GF-D8 (cell line): ENCODE measurements around the gene LENEP.

Experiments used
- DNase-seq: peaks from one replicate; lab custom pipeline; 2025; lab: John Stamatoyannopoulos, UW

The LENEP gene

GRCh38 chr1:155011437-155012025 lies 18.1 kb downstream of the LENEP start:
- DNase-seq, result no peak

- DNase-seq, result peak; percentile 57
Observed at GRCh38 chr1:155012026-155012546, 18.7 kb downstream of the LENEP start.

DNA sequence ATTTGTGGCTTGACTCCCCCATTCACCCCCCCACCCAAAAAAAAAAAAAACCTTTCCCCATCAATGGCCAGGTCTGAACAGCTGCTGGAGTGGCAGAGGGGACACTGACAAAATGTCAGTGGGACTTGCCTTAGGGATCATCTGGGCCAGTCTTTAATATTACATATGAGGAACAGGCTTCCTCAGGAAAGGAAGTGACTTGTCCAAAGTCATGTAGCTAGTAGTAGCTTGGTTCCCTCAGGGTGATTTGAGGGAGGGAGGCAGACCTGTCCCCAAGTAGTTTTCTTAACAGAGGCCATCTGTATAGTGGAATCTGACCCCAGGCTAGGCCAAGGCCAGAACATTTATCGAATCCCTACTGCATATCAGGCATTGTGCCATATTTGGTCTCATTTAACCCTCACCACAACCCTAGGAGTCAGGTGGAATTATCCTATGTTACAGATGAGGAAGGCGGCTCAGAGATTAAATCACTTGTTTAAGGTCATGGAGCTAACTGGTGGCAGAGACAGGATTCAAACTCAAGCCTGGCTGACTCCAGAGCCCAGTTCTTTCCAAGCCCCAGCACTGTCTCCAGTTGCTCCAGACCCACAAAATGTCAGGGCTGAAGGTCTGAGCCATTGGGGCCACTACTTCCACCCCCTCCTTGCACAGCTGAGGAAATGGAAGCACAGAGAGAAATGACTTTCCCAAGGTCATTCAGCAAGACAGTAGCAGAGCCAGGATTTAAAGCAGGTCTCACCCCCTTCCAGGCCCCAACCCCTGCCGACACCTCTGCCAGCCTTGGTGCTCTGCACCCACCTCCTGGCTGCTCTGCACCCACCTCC lies 19.6 kb downstream of the LENEP start:
- DNase-seq, result peak; percentile 28

DNA sequence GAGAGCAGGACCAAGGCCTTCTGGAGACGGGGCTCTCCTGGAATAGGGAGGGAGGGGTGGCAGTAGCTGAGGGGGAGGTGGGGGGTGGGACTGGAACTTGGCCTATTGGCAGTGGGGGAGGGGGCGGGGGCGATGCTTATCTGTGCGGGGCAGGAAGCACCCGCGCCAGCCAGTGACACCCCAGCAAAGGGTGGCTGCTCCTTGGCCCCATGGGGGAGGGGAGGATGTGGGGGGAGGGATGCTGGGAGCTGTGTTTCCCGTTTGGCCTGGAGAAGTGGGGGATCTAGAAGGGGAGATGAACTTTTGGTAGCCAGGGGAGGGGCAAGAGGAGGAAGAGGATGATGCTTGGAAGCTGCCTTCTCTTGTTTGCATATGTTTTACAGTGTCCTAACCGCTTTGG lies 20.2 kb downstream of the LENEP start:
- DNase-seq, result no peak

GRCh38 chr1:155014709-155015508 lies 21.5 kb downstream of the LENEP start:
- DNase-seq, result no peak

DNA sequence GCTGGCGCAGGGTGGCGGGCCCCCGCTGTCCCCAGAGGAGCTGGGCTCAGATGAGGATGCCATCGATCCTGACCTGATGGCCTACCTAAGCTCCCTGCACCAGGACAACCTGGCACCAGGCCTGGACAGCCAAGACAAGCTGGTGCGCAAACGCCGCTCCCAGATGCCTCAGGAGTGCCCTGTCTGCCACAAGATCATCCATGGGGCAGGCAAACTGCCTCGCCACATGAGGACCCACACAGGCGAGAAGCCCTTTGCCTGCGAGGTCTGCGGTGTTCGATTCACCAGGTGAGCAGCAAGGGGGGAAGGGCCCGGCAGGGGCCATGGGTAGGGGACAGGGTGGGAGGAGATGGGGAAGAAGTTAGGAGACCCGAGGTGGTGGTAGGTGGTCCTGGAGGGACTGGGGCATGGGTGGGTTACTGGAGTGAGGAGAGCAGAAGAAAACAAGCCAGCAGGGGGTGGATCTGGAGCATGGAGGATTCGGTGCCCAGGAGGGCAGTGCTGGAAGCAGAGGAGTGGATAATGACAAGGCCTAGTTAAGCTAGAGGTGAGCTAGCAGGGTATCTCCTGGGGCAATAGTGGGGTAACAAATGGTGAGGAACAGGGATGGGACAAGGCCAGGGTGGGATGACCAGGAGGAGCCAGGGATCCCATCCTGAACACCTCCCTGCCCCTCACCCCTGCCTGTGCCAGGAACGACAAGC lies 22.3 kb downstream of the LENEP start:
- DNase-seq, result no peak

DNA sequence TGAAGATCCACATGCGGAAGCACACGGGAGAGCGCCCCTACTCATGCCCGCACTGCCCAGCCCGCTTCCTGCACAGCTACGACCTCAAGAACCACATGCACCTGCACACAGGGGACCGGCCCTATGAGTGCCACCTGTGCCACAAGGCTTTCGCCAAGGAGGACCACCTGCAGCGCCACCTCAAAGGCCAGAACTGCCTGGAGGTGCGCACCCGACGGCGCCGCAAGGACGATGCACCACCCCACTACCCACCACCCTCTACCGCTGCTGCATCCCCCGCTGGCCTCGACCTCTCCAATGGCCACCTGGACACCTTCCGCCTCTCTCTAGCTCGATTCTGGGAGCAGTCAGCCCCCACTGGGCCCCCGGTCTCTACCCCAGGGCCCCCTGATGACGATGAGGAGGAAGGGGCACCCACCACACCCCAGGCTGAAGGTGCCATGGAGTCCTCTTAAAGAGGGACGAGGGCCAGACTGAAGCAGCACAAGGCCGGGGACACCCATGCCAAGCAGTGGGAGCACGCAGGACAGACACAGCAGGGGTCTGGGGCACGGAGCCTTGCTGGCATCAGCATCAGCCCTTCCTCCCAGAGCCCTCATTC lies 22.9 kb downstream of the LENEP start:
- DNase-seq, result no peak

DNA sequence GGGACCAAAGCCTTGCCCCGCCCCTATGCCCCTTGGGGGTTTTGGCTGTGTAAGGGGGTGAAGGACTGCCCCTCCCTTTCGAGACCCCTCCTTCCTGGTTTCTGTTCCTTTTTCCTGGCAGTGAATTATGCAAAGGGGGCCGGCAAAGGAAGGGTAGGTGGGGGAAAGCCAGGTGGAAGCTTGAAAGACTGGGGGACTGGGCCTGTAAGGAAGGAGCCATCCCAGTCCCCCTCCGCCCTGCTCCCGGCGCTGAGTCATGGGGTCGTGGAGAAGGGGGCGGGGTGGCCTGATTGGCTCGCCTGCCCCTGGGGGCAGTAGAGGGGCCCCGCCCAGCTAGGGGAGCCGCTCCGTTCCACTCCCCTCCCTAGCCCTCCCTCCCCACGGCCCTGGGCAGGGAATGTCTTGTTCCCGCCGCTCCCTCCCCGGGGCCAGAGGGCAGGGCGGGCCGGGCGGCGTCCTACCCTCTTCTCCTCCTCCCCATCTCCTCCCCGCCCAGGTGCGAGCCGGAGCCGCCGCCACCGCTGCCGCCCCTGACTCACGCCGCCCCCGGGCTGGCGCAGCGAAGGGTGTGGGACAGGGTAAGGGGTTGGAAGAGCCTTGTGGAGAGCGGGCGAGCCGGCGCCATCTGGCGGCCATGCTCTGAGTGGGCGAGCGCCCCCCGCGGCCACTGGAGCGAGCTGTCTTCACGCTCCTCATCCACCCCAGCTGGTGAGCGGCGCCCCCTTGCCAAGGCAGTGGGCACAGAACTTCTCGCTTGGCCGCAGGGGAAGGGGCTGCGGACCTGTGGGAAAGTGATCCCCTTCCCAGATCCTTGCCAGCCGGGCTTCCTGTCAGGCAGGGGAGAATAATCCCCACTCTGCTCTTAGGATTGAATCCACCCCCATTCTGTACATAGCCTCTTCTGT lies 23.9 kb downstream of the LENEP start:
- peak; percentile 58 for DNase-seq

DNA sequence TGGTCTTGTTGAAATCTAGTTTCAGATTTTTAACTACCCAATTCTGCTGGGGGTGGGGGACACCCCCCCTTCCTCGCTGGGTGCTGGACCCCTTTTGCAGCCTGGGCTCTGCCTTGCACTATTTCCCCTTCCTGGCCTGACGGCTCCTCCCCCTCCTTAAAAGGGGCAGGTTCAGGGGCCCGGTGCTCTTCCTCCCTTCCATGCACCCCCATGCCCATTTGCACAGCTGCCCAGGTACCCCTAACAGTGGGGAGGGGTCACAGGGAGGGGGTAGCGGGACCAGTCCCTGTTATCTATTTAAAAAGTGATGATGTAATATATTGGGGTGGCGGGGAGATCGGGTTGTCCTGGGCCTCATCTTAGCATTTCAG lies 24.5 kb downstream of the LENEP start:
- DNase-seq, result no peak

- no peak for DNase-seq
Observed at GRCh38 chr1:155018617-155019348, 25.4 kb downstream of the LENEP start.

DNA sequence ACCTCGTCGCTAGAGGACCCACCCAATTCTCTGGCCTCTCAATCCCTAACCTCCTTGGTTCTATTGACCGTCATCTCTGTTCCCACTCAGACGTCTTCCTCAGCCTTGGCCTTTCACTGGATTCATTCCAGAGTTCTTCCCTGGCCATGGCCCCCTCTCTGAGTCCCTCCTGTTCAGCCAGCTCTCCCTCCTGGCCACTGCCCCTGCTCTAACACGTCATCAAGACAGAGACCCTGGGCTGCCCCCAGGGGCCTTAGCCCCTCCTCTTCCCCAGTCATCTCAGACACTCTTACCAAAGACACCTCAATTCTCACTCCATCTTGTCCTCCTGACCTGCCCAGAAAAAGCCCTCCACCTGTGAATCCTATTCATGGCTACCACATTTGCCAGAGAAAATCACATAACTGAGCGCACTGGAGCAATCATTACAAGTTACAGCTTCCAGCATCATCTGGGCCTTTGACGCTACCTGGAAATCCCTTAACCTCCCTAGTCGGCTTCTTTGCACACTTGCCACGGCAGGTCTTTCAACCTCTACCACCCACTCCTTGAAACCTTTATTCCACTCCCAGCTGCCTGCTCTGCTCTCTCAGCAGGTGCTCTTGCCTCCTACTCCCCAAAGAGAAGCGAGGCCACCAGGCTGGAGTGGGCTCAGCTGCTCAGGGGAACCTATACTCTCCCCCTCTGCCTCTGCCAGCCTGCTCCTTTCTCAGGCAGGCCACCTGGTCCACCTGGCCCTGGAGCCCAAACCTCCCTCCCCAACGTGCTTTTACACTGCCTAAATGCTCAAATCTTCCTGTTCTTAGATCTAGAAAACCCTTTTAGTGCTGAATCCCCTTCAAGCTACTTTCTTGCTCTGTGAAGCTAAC lies 26.2 kb downstream of the LENEP start:
- DNase-seq, result no peak

DNA sequence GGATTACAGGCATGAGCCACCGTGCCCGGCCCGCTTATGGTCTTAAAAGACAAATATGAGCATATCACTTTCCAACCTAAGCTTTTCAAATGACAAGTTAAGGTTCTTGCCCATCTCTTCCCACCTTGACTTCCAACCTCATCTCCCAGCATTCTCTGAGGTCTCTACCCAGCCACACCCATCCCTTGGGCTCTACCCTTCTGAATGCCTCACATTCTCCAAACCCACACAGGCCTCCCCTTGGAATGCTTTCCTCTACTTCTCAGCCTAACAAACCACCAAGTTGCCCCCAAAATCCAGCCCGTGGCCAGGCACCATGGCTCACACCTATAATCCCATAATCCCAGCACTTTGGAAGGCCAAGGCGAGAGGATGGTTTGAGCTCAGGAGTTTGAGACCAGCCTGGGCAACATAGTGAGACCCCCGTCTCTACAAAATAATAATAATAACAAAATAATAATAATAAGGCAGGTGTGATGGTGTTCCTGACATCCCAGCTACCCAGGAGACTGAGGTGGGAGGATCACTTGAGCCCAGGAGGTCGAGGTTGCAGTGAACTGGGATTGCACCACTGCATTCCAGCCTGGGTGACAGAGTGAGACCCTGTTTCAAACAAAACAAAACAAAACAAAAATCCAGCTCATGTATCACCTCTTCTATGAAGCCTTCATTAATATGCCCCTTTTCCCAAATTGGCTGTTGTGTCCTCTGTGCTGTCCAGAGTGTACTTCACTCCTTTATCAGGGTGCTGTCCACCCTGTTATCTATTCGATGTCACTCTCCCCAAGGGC lies 28.9 kb downstream of the LENEP start:
- no peak for DNase-seq

DNA sequence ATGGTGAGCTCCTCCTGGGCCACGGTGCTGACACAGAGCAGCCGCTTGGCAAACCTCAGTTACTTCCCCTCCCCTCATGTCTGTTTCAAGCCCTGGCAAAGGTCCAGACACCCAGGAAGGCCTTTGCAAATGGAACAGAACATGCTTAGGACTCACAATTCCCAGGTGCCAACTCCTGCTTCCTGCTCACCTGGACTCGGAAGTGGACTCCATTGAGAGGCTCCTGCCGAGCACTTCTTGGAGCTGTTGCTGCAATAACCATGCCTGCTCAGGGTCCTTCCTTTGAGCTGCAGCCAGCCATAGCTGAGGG lies 29.5 kb downstream of the LENEP start:
- peak; percentile 22 for DNase-seq

- no peak for DNase-seq
Observed at GRCh38 chr1:155023627-155024026, 30.2 kb downstream of the LENEP start.

DNA sequence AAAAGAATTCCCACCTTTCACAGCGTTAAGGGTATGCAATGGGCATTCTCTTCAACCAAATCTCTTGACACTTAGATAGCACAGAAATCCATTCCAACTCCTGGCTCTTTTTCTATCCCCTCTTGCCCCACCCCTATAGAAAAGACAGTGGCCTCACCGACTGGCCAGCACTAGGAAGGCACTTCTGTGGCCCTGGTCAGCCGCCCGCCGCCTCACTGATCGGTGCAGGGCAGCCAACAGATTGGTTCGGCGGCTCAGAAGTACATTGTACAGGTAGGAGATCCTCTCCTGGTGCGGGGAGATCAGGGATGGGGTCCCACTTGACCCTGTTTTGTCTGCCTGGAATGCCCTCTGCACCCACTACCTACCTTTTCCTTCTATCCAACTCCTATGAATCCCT lies 30.9 kb downstream of the LENEP start:
- DNase-seq, result no peak

DNA sequence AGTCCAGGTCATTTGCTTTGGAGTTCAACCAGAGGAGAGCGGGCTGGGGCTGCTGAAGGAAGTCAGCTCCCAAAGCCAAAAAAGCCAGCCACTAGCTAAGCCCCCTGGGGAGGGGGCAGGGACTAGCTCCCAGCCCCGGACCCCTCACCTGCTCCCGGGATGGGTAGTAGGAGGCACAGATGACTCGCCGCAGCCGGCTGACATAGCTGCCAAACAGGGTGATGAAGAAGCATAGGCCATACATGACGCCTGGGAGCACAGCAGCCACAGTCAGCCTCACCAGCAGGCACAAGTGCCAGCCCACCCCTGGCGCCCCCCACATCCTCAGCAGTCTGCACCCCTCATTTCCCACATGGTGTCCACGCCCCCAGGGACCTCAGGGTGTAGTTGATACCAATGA lies 32.8 kb downstream of the LENEP start:
- DNase-seq, result no peak

GRCh38 chr1:155026588-155026987 lies 33.2 kb downstream of the LENEP start:
- DNase-seq, result no peak

- DNase-seq, result no peak
Observed at GRCh38 chr1:155029513-155030242, 36.3 kb downstream of the LENEP start.
